ENCODE data around the gene KSR1. TPM values are rescaled to one million over a fixed set of nuclear protein-coding genes. Genes with fewer than 3 reads are reported as not detected.

KSR1 gene
- total RNA-seq, 2 experiments from 2014 or later, result 179 to 189 TPM

- intact Hi-C loops (cut with micrococcal nuclease), result no loop called here
- Mint-ChIP-seq H3K9me3 (no peaks in the 10 kb centered on the region), H3K4me1 (ENCODE audit: low read depth) (peaks cover 89% of the 10 kb centered on the region), H3K27me3 (ENCODE audit: low read depth) (no peaks in the 10 kb centered on the region), H3K4me3 (no peak overlapping the region), H3K27ac (no peak overlapping the region), H3K36me3 (ENCODE audit: low read depth) (peaks cover 20% of the 10 kb centered on the region)
- CTCF ChIA-PET, result no interaction called here
- no peak for DNase-seq
Observed at GRCh38 chr17:27478901-27479538, 22.8 kb downstream of the KSR1 start.

GRCh38 chr17:27479838-27480237 lies 23.6 kb downstream of the KSR1 start:
- no peaks in the 10 kb centered on the region for H3K27me3 Mint-ChIP-seq (ENCODE audit: low read depth)
- H3K27ac Mint-ChIP-seq, result peak overlapping the region; percentile 14
- peaks cover 81% of the 10 kb centered on the region for H3K4me1 Mint-ChIP-seq (ENCODE audit: low read depth)
- CTCF ChIA-PET, result interaction anchor here (0.6 to 1.1 kb wide), 2 partner anchors 21 to 100 kb away, joined by 3 to 4 read pairs; no protein-coding TSS in a partner anchor
- H3K36me3 Mint-ChIP-seq (ENCODE audit: low read depth), result peaks cover 22% of the 10 kb centered on the region
- intact Hi-C loops (cut with micrococcal nuclease), result no loop called here
- H3K9me3 Mint-ChIP-seq, result no peaks in the 10 kb centered on the region
- no peak overlapping the region for H3K4me3 Mint-ChIP-seq
- no peak for DNase-seq

- no peak for DNase-seq
- Mint-ChIP-seq H3K36me3 (ENCODE audit: low read depth) (peaks cover 23% of the 10 kb centered on the region), H3K4me1 (ENCODE audit: low read depth) (peaks cover 72% of the 10 kb centered on the region), H3K4me3 (no peak overlapping the region), H3K27me3 (ENCODE audit: low read depth) (no peaks in the 10 kb centered on the region), H3K9me3 (no peaks in the 10 kb centered on the region), H3K27ac (peak overlapping the region; percentile 28)
- intact Hi-C loops (cut with micrococcal nuclease), result no loop called here
- CTCF ChIA-PET, result interaction anchor here (0.7 to 1.6 kb wide), 3 partner anchors 22 to 100 kb away, joined by 3 to 5 read pairs (median 4); no protein-coding TSS in a partner anchor
Observed at GRCh38 chr17:27480699-27481098, 24.5 kb downstream of the KSR1 start.

GRCh38 chr17:27481327-27481726 lies 25.1 kb downstream of the KSR1 start:
- peak overlapping the region; percentile 28 for H3K27ac Mint-ChIP-seq
- peaks cover 66% of the 10 kb centered on the region for H3K4me1 Mint-ChIP-seq (ENCODE audit: low read depth)
- intact Hi-C loops (cut with micrococcal nuclease), result no loop called here
- H3K9me3 Mint-ChIP-seq, result no peaks in the 10 kb centered on the region
- DNase-seq, result peak; percentile 73
- peaks cover 27% of the 10 kb centered on the region for H3K36me3 Mint-ChIP-seq (ENCODE audit: low read depth)
- CTCF ChIA-PET, result interaction anchor here (1.1 to 1.6 kb wide), 3 partner anchors 23 to 118 kb away, joined by 4 to 6 read pairs (median 5); no protein-coding TSS in a partner anchor
- H3K4me3 Mint-ChIP-seq, result peak overlapping the region; percentile 32
- no peaks in the 10 kb centered on the region for H3K27me3 Mint-ChIP-seq (ENCODE audit: low read depth)

- Mint-ChIP-seq H3K9me3 (no peaks in the 10 kb centered on the region), H3K36me3 (ENCODE audit: low read depth) (peaks cover 38% of the 10 kb centered on the region), H3K4me3 (no peak overlapping the region), H3K27me3 (ENCODE audit: low read depth) (no peaks in the 10 kb centered on the region), H3K27ac (no peak overlapping the region), H3K4me1 (ENCODE audit: low read depth) (peaks cover 46% of the 10 kb centered on the region)
- CTCF ChIA-PET, result no interaction called here
- intact Hi-C loops (cut with micrococcal nuclease), result no loop called here
- no peak for DNase-seq
Observed at GRCh38 chr17:27485125-27485524, 28.9 kb downstream of the KSR1 start.

- H3K27me3 Mint-ChIP-seq (ENCODE audit: low read depth), result no peaks in the 10 kb centered on the region
- no peak for DNase-seq
- intact Hi-C loops (cut with micrococcal nuclease), result no loop called here
- no peaks in the 10 kb centered on the region for H3K9me3 Mint-ChIP-seq
- CTCF ChIA-PET, result interaction anchor here (0.6 kb wide), 2 partner anchors 324 to 1566 kb away, joined by 3 to 4 read pairs; no protein-coding TSS in a partner anchor
- H3K4me1 Mint-ChIP-seq (ENCODE audit: low read depth), result peaks cover 43% of the 10 kb centered on the region
- no peak overlapping the region for H3K27ac Mint-ChIP-seq
- H3K4me3 Mint-ChIP-seq, result no peak overlapping the region
- H3K36me3 Mint-ChIP-seq (ENCODE audit: low read depth), result peaks cover 38% of the 10 kb centered on the region
Observed at GRCh38 chr17:27485716-27486495, 29.7 kb downstream of the KSR1 start.

- CTCF ChIA-PET, result interaction anchor here (0.6 kb wide), 2 partner anchors 8 to 324 kb away, joined by 3 to 4 read pairs; no protein-coding TSS in a partner anchor
- Mint-ChIP-seq H3K27me3 (ENCODE audit: low read depth) (no peaks in the 10 kb centered on the region), H3K4me1 (ENCODE audit: low read depth) (peaks cover 43% of the 10 kb centered on the region), H3K4me3 (no peak overlapping the region), H3K27ac (no peak overlapping the region), H3K9me3 (no peaks in the 10 kb centered on the region), H3K36me3 (ENCODE audit: low read depth) (peaks cover 38% of the 10 kb centered on the region)
- DNase-seq, result no peak
- intact Hi-C loops (cut with micrococcal nuclease), result no loop called here
Observed at GRCh38 chr17:27486741-27487140, 30.5 kb downstream of the KSR1 start.

GRCh38 chr17:27488231-27488630 lies 32.0 kb downstream of the KSR1 start:
- Mint-ChIP-seq H3K27ac (no peak overlapping the region), H3K27me3 (ENCODE audit: low read depth) (no peaks in the 10 kb centered on the region), H3K9me3 (no peaks in the 10 kb centered on the region), H3K36me3 (ENCODE audit: low read depth) (peaks cover 34% of the 10 kb centered on the region), H3K4me3 (no peak overlapping the region), H3K4me1 (ENCODE audit: low read depth) (peaks cover 31% of the 10 kb centered on the region)
- DNase-seq, result no peak
- CTCF ChIA-PET, result interaction anchor here (0.6 kb wide), 1 partner anchor 175 kb away, joined by 3 read pairs; no protein-coding TSS in a partner anchor
- intact Hi-C loops (cut with micrococcal nuclease), result no loop called here

GRCh38 chr17:27489045-27489715 lies 32.9 kb downstream of the KSR1 start:
- Mint-ChIP-seq H3K4me3 (no peak overlapping the region), H3K36me3 (ENCODE audit: low read depth) (peaks cover 28% of the 10 kb centered on the region), H3K9me3 (no peaks in the 10 kb centered on the region), H3K27ac (no peak overlapping the region), H3K4me1 (ENCODE audit: low read depth) (peaks cover 31% of the 10 kb centered on the region), H3K27me3 (ENCODE audit: low read depth) (no peaks in the 10 kb centered on the region)
- no peak for DNase-seq
- intact Hi-C loops (cut with micrococcal nuclease), result no loop called here
- CTCF ChIA-PET, result interaction anchor here (0.6 kb wide), 1 partner anchor 19 kb away, joined by 5 read pairs; no protein-coding TSS in a partner anchor

- no peak for DNase-seq
- Mint-ChIP-seq H3K9me3 (no peaks in the 10 kb centered on the region), H3K36me3 (ENCODE audit: low read depth) (peaks cover 22% of the 10 kb centered on the region), H3K27me3 (ENCODE audit: low read depth) (no peaks in the 10 kb centered on the region), H3K27ac (no peak overlapping the region), H3K4me1 (ENCODE audit: low read depth) (peaks cover 37% of the 10 kb centered on the region), H3K4me3 (no peak overlapping the region)
- intact Hi-C loops (cut with micrococcal nuclease), result no loop called here
- CTCF ChIA-PET, result no interaction called here
Observed at GRCh38 chr17:27490391-27490790, 34.1 kb downstream of the KSR1 start.

- CTCF ChIA-PET, result no interaction called here
- peaks cover 48% of the 10 kb centered on the region for H3K4me1 Mint-ChIP-seq (ENCODE audit: low read depth)
- H3K27ac Mint-ChIP-seq, result no peak overlapping the region
- no peaks in the 10 kb centered on the region for H3K27me3 Mint-ChIP-seq (ENCODE audit: low read depth)
- no peaks in the 10 kb centered on the region for H3K9me3 Mint-ChIP-seq
- peaks cover 15% of the 10 kb centered on the region for H3K36me3 Mint-ChIP-seq (ENCODE audit: low read depth)
- intact Hi-C loops (cut with micrococcal nuclease), result no loop called here
- DNase-seq, result no peak
- H3K4me3 Mint-ChIP-seq, result no peak overlapping the region
Observed at GRCh38 chr17:27491713-27492190, 35.5 kb downstream of the KSR1 start.

GRCh38 chr17:27492470-27492869 lies 36.2 kb downstream of the KSR1 start:
- H3K9me3 Mint-ChIP-seq, result no peaks in the 10 kb centered on the region
- H3K27me3 Mint-ChIP-seq (ENCODE audit: low read depth), result no peaks in the 10 kb centered on the region
- H3K4me3 Mint-ChIP-seq, result no peak overlapping the region
- H3K4me1 Mint-ChIP-seq (ENCODE audit: low read depth), result peaks cover 49% of the 10 kb centered on the region
- intact Hi-C loops (cut with micrococcal nuclease), result no loop called here
- H3K27ac Mint-ChIP-seq, result no peak overlapping the region
- DNase-seq, result no peak
- CTCF ChIA-PET, result no interaction called here
- peaks cover 14% of the 10 kb centered on the region for H3K36me3 Mint-ChIP-seq (ENCODE audit: low read depth)
